HepG2 (cell line): ENCODE data around the gene KIF27. TPM values are rescaled to one million over a fixed set of nuclear protein-coding genes. Genes with fewer than 3 reads are reported as not detected.

Experiments
- BRCA1 ChIP-seq: sonication (generic); formaldehyde crosslinking; IDR thresholded peaks from 2 replicates; pipeline ENCODE4 v1.4.0; 2020; ENCODE audit warnings: missing genetic modification reagents
- CREB3 ChIP-seq: sonication (generic); formaldehyde crosslinking; IDR thresholded peaks from 2 replicates; pipeline ENCODE4 v1.5.0; 2020; ENCODE audit warnings: missing genetic modification reagents
- HHEX ChIP-seq: IDR thresholded peaks from 2 replicates; pipeline ENCODE4 v1.6.1; 2016; ENCODE audit warnings: control low read depth
- KLF12 ChIP-seq: sonication (generic); formaldehyde crosslinking; IDR thresholded peaks from 2 replicates; pipeline ENCODE4 v1.4.0; 2020; ENCODE audit warnings: missing genetic modification reagents, borderline replicate concordance
- KMT2A ChIP-seq: sonication (generic); formaldehyde crosslinking; IDR thresholded peaks from 2 replicates; pipeline ENCODE4 v1.4.0; 2020; ENCODE audit warnings: missing genetic modification reagents
- WIZ ChIP-seq: sonication (generic); formaldehyde crosslinking; IDR thresholded peaks from 2 replicates; pipeline ENCODE4 v1.5.1; 2020; ENCODE audit warnings: mild to moderate bottlenecking, missing genetic modification reagents
- YEATS2 ChIP-seq: sonication (generic); formaldehyde crosslinking; IDR thresholded peaks from 2 replicates; pipeline ENCODE4 v1.4.0; 2020; ENCODE audit warnings: missing genetic modification reagents, borderline replicate concordance
- YY1 ChIP-seq: IDR thresholded peaks from 2 replicates; pipeline ENCODE4 v1.6.1; 2011; ENCODE audit warnings: low read length, low read depth, moderate library complexity, mild to moderate bottlenecking; ENCODE audit not compliant: insufficient read depth, insufficient replicate concordance
- ZFP82 ChIP-seq: sonication (generic); formaldehyde crosslinking; IDR thresholded peaks from 2 replicates; pipeline ENCODE4 v1.5.1; 2020; ENCODE audit warnings: mild to moderate bottlenecking, missing genetic modification reagents, borderline replicate concordance
- ZNF281 ChIP-seq: sonication (generic); formaldehyde crosslinking; IDR thresholded peaks from 2 replicates; pipeline ENCODE4 v1.4.0; 2020; ENCODE audit warnings: missing genetic modification reagents, borderline replicate concordance
- ZNF609 ChIP-seq: sonication (generic); formaldehyde crosslinking; IDR thresholded peaks from 2 replicates; pipeline ENCODE4 v1.4.0; 2020; ENCODE audit warnings: mild to moderate bottlenecking, missing genetic modification reagents, borderline replicate concordance
- ZNF616 ChIP-seq: sonication (generic); formaldehyde crosslinking; IDR thresholded peaks from 2 replicates; pipeline ENCODE4 v1.5.0; 2020; ENCODE audit warnings: low read depth, mild to moderate bottlenecking, missing genetic modification reagents
- polyA plus RNA-seq, 8 experiments: library from polyadenylated mRNA; depleted of rRNA in 3 of 8; stranded (reverse) in 7 of 8; unstranded in 1 of 8; fragments of >200 nt; fragmentation: Illumina TruSeq in 4 of 8; extraction: Trizol in 4 of 8; gene quantifications; 2 replicates each; pipeline versions ENCODE4 v1.2.1 to v1.2.3, GENCODE V29; 2011 to 2016; ENCODE audit warnings: low read depth in 4 of 8, missing spikeins in 1 of 8, mixed read lengths in 1 of 8; ENCODE audit not compliant: insufficient read depth in 1 of 8
- total RNA-seq, 5 experiments: library from RNA; depleted of rRNA; stranded (reverse); fragments of >200 nt; fragmentation: Illumina TruSeq; extraction: Trizol; gene quantifications; 2 replicates each; pipeline ENCODE4 v1.2.3, GENCODE V29; 2016; ENCODE audit warnings: low read depth in 1 of 5
- TF ChIP-seq, protein P1 (sequence below): sonication (generic); formaldehyde crosslinking; IDR thresholded peaks from 2 replicates; pipeline ENCODE4 v1.8.0; 2022; ENCODE audit warnings: mild to moderate bottlenecking, missing genetic modification reagents
- TF ChIP-seq, protein P2 (sequence below): sonication (generic); formaldehyde crosslinking; IDR thresholded peaks from 2 replicates; pipeline ENCODE4 v1.4.0; 2020; ENCODE audit warnings: missing genetic modification reagents

Gene KIF27
- total and polyA plus RNA-seq, 2 of the 13 experiments (the other 11 are each of a cell fraction or from before 2014, with no cell fraction given): 0.95 to 4.1 TPM

DNA sequence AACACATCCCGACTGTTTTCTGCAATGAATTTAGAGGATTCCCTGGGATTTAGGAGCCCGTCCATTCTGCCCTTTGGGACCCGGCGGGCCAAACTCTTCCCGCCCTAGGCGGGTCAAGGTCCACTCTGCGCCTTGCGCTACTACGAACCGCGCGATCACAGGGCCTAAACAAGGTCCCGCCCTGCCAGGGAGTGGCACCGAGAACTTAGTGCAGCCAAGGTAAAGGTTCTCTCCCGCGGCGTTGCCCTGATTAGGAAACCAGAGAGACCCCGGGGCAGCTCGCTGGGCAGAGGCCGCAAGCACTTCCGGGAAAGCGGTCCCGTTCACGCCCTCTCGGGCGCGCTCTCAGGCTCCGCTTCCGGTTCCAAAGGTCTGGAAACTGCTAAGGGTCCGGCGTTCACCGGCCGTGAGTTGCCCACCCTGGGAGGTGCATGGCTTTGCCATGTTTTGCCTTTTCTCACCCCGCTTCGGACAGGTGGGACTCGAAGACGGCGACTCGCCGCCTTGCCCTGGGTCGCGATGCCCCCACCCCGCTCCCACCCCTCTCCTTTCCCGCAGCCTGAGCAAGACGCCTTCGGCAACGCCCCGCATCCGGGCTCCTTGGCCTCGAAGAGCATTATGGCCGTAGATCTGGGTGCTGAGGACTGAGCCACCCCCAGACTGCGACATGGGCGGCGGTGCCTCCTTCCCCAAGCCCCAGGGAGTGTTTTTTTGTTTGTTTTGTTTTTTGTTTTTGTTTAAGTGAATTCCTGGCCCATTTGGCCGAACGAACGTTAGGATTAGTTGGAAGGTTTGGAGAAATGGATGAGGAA, 35.4 kb upstream of the KIF27 start (continued):
- TF ChIP-seq ZNF616 (CRISPR knock-in tag) (peak; percentile 73), KLF12 (CRISPR knock-in tag) (peak; percentile 80), WIZ (CRISPR knock-in tag) (0 out of 2 replicates have a peak, but pooled peaks have one; percentile 27), KMT2A (CRISPR knock-in tag) (peak; percentile 95), ZNF281 (CRISPR knock-in tag) (0 out of 2 replicates have a peak, but pooled peaks have one; percentile 7), CREB3 (CRISPR knock-in tag) (0 out of 2 replicates have a peak, but pooled peaks have one; percentile 30), HHEX (no peak), BRCA1 (CRISPR knock-in tag) (0 out of 2 replicates have a peak, but pooled peaks have one; percentile 58), ZNF609 (no peak; the same call in none of the 2 replicates), YEATS2 (CRISPR knock-in tag) (peak; percentile 84), YY1 (peak; percentile 23), ZFP82 (CRISPR knock-in tag) (no peak; the same call in 1 of the 2 replicates)
- TF ChIP-seq, protein P1, sequence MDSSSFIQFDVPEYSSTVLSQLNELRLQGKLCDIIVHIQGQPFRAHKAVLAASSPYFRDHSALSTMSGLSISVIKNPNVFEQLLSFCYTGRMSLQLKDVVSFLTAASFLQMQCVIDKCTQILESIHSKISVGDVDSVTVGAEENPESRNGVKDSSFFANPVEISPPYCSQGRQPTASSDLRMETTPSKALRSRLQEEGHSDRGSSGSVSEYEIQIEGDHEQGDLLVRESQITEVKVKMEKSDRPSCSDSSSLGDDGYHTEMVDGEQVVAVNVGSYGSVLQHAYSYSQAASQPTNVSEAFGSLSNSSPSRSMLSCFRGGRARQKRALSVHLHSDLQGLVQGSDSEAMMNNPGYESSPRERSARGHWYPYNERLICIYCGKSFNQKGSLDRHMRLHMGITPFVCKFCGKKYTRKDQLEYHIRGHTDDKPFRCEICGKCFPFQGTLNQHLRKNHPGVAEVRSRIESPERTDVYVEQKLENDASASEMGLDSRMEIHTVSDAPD (CRISPR knock-in tag): peak; percentile 77
- TF ChIP-seq, protein P2, sequence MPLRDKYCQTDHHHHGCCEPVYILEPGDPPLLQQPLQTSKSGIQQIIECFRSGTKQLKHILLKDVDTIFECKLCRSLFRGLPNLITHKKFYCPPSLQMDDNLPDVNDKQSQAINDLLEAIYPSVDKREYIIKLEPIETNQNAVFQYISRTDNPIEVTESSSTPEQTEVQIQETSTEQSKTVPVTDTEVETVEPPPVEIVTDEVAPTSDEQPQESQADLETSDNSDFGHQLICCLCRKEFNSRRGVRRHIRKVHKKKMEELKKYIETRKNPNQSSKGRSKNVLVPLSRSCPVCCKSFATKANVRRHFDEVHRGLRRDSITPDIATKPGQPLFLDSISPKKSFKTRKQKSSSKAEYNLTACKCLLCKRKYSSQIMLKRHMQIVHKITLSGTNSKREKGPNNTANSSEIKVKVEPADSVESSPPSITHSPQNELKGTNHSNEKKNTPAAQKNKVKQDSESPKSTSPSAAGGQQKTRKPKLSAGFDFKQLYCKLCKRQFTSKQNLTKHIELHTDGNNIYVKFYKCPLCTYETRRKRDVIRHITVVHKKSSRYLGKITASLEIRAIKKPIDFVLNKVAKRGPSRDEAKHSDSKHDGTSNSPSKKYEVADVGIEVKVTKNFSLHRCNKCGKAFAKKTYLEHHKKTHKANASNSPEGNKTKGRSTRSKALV (CRISPR knock-in tag): peak; percentile 75; the same call in 1 of the 2 replicates
